Measurements from ENCODE around the gene CES3. TPM values are rescaled to one million over a fixed set of nuclear protein-coding genes. Genes with fewer than 3 reads are reported as not detected.

The CES3 gene
- total RNA-seq, 1 donor from 2014 or later = 0.98 TPM

GRCh38 chr16:66919569-66920298 lies 41.3 kb upstream of the CES3 start:
- Histone ChIP-seq H3K9me3 (no peaks in the 10 kb centered on the region), H3K36me3 (no peaks in the 10 kb centered on the region), H3K27ac (no peak overlapping the region), H3K4me3 (no peak overlapping the region), H3K4me1 (no peaks in the 10 kb centered on the region), H3K27me3 (no peaks in the 10 kb centered on the region)
- no peak for DNase-seq (ENCODE audit: extremely low spot score in 2 of 2)
- intact Hi-C loops (cut with DNase I) = no loop called here
- TF ChIP-seq CTCF (IDR thresholded peaks at IDR 0.05) = no peak
- TF ChIP-seq POLR2AphosphoS5 (IDR thresholded peaks at IDR 0.05; ENCODE audit: insufficient read depth in 1 of 2, low read depth in 1 of 2) = no peak
- TF ChIP-seq POLR2A (IDR thresholded peaks at IDR 0.05) = no peak

DNA sequence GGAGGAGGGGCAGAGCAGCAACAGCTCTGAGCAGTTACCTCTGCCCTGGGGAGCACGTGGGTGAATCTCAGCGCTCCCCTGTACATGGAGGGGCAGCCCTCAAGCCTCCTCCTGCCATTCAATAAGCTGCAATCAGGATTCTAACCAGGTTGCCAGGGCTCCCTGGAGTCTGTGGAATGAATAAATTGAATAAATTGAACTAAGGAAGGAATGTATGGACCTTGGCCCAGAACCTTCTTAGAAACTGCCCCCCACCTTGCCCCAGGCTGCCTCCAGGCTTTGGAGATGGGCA lies 40.8 kb upstream of the CES3 start:
- intact Hi-C loops (cut with DNase I) = no loop called here
- Histone ChIP-seq H3K9me3 (no peaks in the 10 kb centered on the region), H3K27ac (no peak overlapping the region), H3K4me1 (peaks cover 3% of the 10 kb centered on the region), H3K4me3 (no peak overlapping the region), H3K27me3 (no peaks in the 10 kb centered on the region), H3K36me3 (no peaks in the 10 kb centered on the region)
- DNase-seq (ENCODE audit: extremely low spot score in 2 of 2) = no peak
- TF ChIP-seq CTCF (IDR thresholded peaks at IDR 0.05) = no peak
- TF ChIP-seq POLR2AphosphoS5 (IDR thresholded peaks at IDR 0.05; ENCODE audit: insufficient read depth in 1 of 2, low read depth in 1 of 2) = no peak
- no peak for TF ChIP-seq POLR2A (IDR thresholded peaks at IDR 0.05)

GRCh38 chr16:66920924-66921680 lies 40.0 kb upstream of the CES3 start:
- no peak for DNase-seq (ENCODE audit: extremely low spot score in 2 of 2)
- Histone ChIP-seq H3K27me3 (no peaks in the 10 kb centered on the region), H3K27ac (peak overlapping the region; percentile 37), H3K4me3 (no peak overlapping the region), H3K36me3 (no peaks in the 10 kb centered on the region), H3K9me3 (no peaks in the 10 kb centered on the region), H3K4me1 (peaks cover 5% of the 10 kb centered on the region)
- intact Hi-C loops (cut with DNase I) = no loop called here
- TF ChIP-seq POLR2AphosphoS5 (IDR thresholded peaks at IDR 0.05; ENCODE audit: insufficient read depth in 1 of 2, low read depth in 1 of 2) (no peak), CTCF (IDR thresholded peaks at IDR 0.05) (no peak), POLR2A (IDR thresholded peaks at IDR 0.05) (no peak)

DNA sequence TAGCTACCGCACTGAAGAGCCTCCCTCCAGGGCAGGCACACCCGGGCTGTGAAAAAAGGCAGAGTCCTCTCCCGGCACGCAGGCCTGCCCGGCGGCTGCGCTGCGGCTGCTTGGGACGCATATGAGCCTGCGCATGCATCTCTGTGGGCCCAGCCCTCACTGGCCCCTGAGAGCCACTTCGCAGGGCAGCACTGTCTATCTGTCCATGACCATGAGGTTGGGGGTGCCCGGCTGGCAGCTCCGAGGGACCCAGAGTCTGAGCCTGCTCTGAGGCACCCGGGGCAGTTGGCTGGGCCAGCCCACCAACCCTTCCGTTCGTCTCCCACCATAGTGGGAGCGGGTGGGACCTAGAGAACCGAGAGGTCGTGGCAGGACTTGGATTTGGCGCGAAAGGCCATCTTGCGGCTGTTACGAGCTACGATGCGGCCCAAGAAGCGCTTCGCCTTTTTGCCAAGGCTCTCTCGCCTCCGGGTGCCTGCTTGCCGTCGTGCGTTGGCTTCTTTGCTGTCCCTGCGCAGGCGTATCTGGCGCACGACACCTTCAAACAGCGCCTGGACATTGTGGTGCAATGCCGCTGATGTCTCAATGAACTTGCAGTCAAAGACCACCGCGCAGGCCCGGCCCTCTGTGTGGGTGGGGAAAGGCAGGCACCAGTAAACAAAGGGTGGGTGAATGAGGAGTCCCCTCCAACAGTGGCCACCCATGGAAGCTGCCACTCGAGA lies 39.2 kb upstream of the CES3 start:
- Histone ChIP-seq H3K4me3 (no peak overlapping the region), H3K4me1 (peaks cover 5% of the 10 kb centered on the region)

More for the DNA sequence above, 39.2 kb upstream of the CES3 start:
- TF ChIP-seq POLR2AphosphoS5 (IDR thresholded peaks at IDR 0.05; ENCODE audit: insufficient read depth in 1 of 2, low read depth in 1 of 2) (peak in 1 of 2 donors; percentile 18), CTCF (IDR thresholded peaks at IDR 0.05) (no peak), POLR2A (IDR thresholded peaks at IDR 0.05) (no peak)
- H3K27ac ChIP-seq = peak overlapping the region; percentile 37
- H3K9me3 ChIP-seq = no peaks in the 10 kb centered on the region
- no peaks in the 10 kb centered on the region for H3K36me3 ChIP-seq
- no peaks in the 10 kb centered on the region for H3K27me3 ChIP-seq
- DNase-seq (ENCODE audit: extremely low spot score in 2 of 2) = no peak
- intact Hi-C loops (cut with DNase I) = no loop called here

Data from vagina (tissue), 2 donors.